NCI-H82 treated with DMSO at 0.1 percent for 48 hours (cell line): ENCODE measurements around the gene GPR137C.

Experiments used
- DNase-seq: peaks from one replicate; lab custom pipeline; 2025; ENCODE audit not compliant: unreplicated experiment; lab: John Stamatoyannopoulos, UW

The GPR137C gene

DNA sequence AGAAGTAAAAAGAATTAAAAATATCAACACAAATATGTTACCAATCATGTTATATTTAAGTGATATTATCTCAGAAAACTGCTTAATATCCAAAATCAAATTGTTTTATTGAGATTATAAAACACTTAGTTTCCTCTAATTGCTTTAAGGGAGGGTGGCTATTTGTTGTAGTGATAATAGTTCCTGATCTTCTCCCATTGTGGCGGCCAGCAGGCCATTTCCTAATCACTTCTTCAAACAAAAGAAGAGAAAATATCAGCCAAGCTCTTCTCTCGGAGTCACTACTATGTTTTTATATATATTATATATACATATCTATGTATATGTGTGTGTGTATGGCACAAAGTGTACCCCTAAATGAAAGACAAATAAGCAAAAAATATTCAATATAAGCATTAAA is 111.2 kb downstream of the GPR137C start:
- DNase-seq: no peak

- no peak for DNase-seq
These were observed 126.0 kb downstream of the GPR137C start for GRCh38 chr14:52678591-52678990.

- DNase-seq: no peak
These were observed 131.4 kb downstream of the GPR137C start for GRCh38 chr14:52683985-52684520.

GRCh38 chr14:52686176-52686575 is 133.5 kb downstream of the GPR137C start:
- DNase-seq: no peak
